Mammary epithelial cell (primary cell): ENCODE measurements around the gene SELENOM.

Source experiments
- EZH2 ChIP-seq: IDR thresholded peaks from 2 replicates; pipeline ENCODE4 v1.6.1; 2012; ENCODE audit warnings: low read length, inconsistent platforms, borderline replicate concordance
- TF ChIP-seq, protein P1 (sequence below), 2 donors: IDR thresholded peaks in 1 of 2; conservative IDR thresholded peaks in 1 of 2; 2 replicates each; pipeline ENCODE4 v1.5.1; 2011 to 2012; ENCODE audit warnings: inconsistent platforms in 2 of 2, low read length in 2 of 2, mild to moderate bottlenecking in 2 of 2, control low read depth in 1 of 2, low read depth in 1 of 2; ENCODE audit not compliant: insufficient read depth in 1 of 2; ENCODE audit errors: extremely low read depth in 1 of 2

- TF ChIP-seq, protein P1, sequence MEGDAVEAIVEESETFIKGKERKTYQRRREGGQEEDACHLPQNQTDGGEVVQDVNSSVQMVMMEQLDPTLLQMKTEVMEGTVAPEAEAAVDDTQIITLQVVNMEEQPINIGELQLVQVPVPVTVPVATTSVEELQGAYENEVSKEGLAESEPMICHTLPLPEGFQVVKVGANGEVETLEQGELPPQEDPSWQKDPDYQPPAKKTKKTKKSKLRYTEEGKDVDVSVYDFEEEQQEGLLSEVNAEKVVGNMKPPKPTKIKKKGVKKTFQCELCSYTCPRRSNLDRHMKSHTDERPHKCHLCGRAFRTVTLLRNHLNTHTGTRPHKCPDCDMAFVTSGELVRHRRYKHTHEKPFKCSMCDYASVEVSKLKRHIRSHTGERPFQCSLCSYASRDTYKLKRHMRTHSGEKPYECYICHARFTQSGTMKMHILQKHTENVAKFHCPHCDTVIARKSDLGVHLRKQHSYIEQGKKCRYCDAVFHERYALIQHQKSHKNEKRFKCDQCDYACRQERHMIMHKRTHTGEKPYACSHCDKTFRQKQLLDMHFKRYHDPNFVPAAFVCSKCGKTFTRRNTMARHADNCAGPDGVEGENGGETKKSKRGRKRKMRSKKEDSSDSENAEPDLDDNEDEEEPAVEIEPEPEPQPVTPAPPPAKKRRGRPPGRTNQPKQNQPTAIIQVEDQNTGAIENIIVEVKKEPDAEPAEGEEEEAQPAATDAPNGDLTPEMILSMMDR (conservative IDR thresholded peaks at IDR 0.05 in 1 of 2, IDR thresholded peaks at IDR 0.05 in 1 of 2; ENCODE audit: extremely low read depth in 1 of 2, insufficient read depth in 1 of 2, low read depth in 1 of 2, low read length in 2 of 2): no peak
- TF ChIP-seq EZH2: no peak
Observed at GRCh38 chr22:31134688-31135087, 27.3 kb upstream of the SELENOM start.
